Pancreas (tissue), 10 donors: ENCODE measurements around the gene WBP1L. TPM values are rescaled to one million over a fixed set of nuclear protein-coding genes. Genes with fewer than 3 reads are reported as not detected.
"Not testable (repeated sequence)": the region's sequence is repeated elsewhere in the genome, so short reads cannot be mapped to it uniquely, and the experiment has no call there.

Experiments used
- ATAC-seq, 4 donors: fragments of 200-7000 bp; cut with Tn5 transposase; one replicate each; pipeline versions ENCODE4 v1.8.0 to v1.9.1; 2020; ENCODE audit warnings: mild to moderate bottlenecking in 4 of 4, moderate library complexity in 4 of 4
- DNase-seq, 6 donors: peaks; one replicate each; pipeline ENCODE4 v3.0.0-alpha.2; 2020
- FAIRE-seq: peaks from 2 replicates; lab custom pipeline; 2012; peaks lifted over from hg19 to GRCh38; lab: Jason Lieb, UNC
- H3K27ac ChIP-seq, 4 donors: fragments of 200-600 bp; sonication (generic); 1 replicate in 3 of 4; 2 replicates in 1 of 4; pipeline versions ENCODE4 v1.5.0 to v1.8.0; 2020
- H3K27me3 ChIP-seq, 4 donors: fragments of 200-600 bp; one replicate each; pipeline ENCODE4 v1.8.0; 2021
- H3K36me3 ChIP-seq, 3 donors: fragments of 200-600 bp; sonication (generic) in 1 of 3; one replicate each; pipeline versions ENCODE4 v1.5.0 to v1.8.0; 2020 to 2021
- H3K4me1 ChIP-seq, 3 donors: fragments of 200-600 bp; one replicate each; pipeline ENCODE4 v1.8.0; 2021
- H3K4me3 ChIP-seq, 4 donors: fragments of 200-600 bp; sonication (generic) in 2 of 4; one replicate each; pipeline versions ENCODE4 v1.5.0 to v1.8.0; 2020 to 2021
- H3K9me3 ChIP-seq, 4 donors: fragments of 200-600 bp; one replicate each; pipeline ENCODE4 v1.8.0; 2021
- CTCF ChIP-seq, 4 donors: fragments of 200-600 bp; sonication (generic) in 3 of 4; IDR thresholded peaks; one replicate each; pipeline versions ENCODE4 v1.5.0 to v1.8.0; 2021; ENCODE audit warnings: antibody characterized with exemption in 4 of 4
- WGBS, 2 donors: extraction: QIAGEN DNeasy Blood & Tissue Kit; methylation state at CpG; one replicate each; pipeline ENCODE4 v1.1.7; 2013; 5-methylcytosine and 5-hydroxymethylcytosine counted together
- intact Hi-C, 3 donors: fragments of 100-400 bp; cut with DNase I; formaldehyde crosslinking; loops; one replicate each; pipeline versions ENCODE4 v1.11.1 to v1.14.2; 2022
- polyA plus RNA-seq, 2 donors: library from polyadenylated mRNA; stranded (reverse); fragments of 200-250 nt; gene quantifications; one replicate each; pipeline ENCODE4 v1.2.3, GENCODE V29; 2013
- total RNA-seq, 6 donors: library from RNA; stranded (reverse); fragmentation: NEBNext Ultra II Directional in 4 of 6; extraction: Animal tissue kit (Norgen Biotek cat#: 25700) in 4 of 6; gene quantifications; one replicate each; pipeline versions ENCODE4 v1.2.1 to v1.2.4, GENCODE V29; 2021 to 2023
- donor health status: healthy with polysubstance abuse.
- donor health status: DM: no; HTN: no; CAD: no; lungs with moderate emphysema.
- donor health status: DM: no; HTN: no; CAD: no.
- donor health status: control.
- donor health status: control.
- donor health status: Bipolar disorder and iron deficiency.
- donor health status: DM: yes; HTN: yes; CAD: no.
- donor health status: DM: no; HTN: no; CAD: no.
- donor health status: DM: no; HTN: no; CAD: no.
- donor health status: DM: yes; HTN: yes; CAD: no.

Gene WBP1L
- total and polyA plus RNA-seq, 8 donors: 9.0 to 27.3 (median 10.8) TPM

- Histone ChIP-seq H3K9me3 (no peaks in the 10 kb centered on the region), H3K4me1 (peaks cover 0 to 10% (median 5%) of the 10 kb centered on the region in 3 donors), H3K36me3 (no peaks in the 10 kb centered on the region), H3K27ac (peak overlapping the region in 1 of 4 donors; percentile 56), H3K4me3 (no peak overlapping the region), H3K27me3 (no peaks in the 10 kb centered on the region)
- ATAC-seq: no peak
- intact Hi-C loops: no loop called here
- DNase-seq: no peak
- TF ChIP-seq CTCF (IDR thresholded peaks at IDR 0.05): no peak
- no peak for FAIRE-seq
- 55 to 70% methylated on average over 1 of the region's 1 CpG for WGBS, 2 donors
These were observed 10.0 kb downstream of the WBP1L start for GRCh38 chr10:102753718-102754117.

DNA sequence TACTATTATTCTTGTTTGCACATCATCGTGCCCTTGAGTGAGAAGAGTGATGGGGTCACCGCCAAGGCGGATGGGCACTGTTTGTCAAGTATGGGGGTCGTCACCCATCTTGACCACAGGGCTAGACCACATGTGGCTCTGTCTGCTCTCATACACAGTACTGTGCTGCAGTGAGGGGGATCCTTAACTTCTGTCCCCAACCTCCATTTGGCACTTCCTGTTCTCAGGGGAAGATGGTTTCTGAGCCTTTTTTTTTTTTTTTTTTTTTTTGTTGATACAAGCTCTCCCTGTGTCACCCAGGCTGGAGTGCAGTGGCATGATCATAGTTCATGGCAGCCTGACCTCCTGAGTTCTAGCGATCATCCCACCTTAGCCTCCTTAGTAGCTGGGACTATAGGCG lies 13.6 kb downstream of the WBP1L start:
- TF ChIP-seq CTCF (IDR thresholded peaks at IDR 0.05): no peak
- ATAC-seq (no peak), FAIRE-seq (no peak), DNase-seq (no peak)
- Histone ChIP-seq H3K27me3 (no peaks in the 10 kb centered on the region), H3K9me3 (no peaks in the 10 kb centered on the region), H3K4me1 (peaks cover 0 to 10% (median 5%) of the 10 kb centered on the region in 3 donors), H3K36me3 (no peaks in the 10 kb centered on the region), H3K4me3 (no peak overlapping the region), H3K27ac (no peak overlapping the region)
- intact Hi-C loops: no loop called here
- 91 to 96% methylated on average over 6 of the region's 6 CpGs for WGBS, 2 donors

- intact Hi-C loops: no loop called here
These were observed 14.6 kb downstream of the WBP1L start for GRCh38 chr10:102758240-102758932.

GRCh38 chr10:102758933-102759262 lies 15.2 kb downstream of the WBP1L start:
- intact Hi-C loops, H3K27ac ChIP-seq, H3K9me3 ChIP-seq, ATAC-seq, H3K36me3 ChIP-seq, H3K4me1 ChIP-seq, FAIRE-seq, H3K4me3 ChIP-seq, DNase-seq, H3K27me3 ChIP-seq: not testable (repeated sequence)
- 86 to 87% methylated on average over 5 to 6 of the region's 12 CpGs for WGBS, 2 donors

More at GRCh38 chr10:102758240-102758932, 14.6 kb downstream of the WBP1L start:
- no peak for TF ChIP-seq CTCF (IDR thresholded peaks at IDR 0.05)
- Histone ChIP-seq H3K4me1 (peaks cover 0 to 8% (median 3%) of the 10 kb centered on the region in 3 donors), H3K36me3 (no peaks in the 10 kb centered on the region), H3K27me3 (no peaks in the 10 kb centered on the region), H3K27ac (no peak overlapping the region), H3K4me3 (no peak overlapping the region), H3K9me3 (no peaks in the 10 kb centered on the region)
- WGBS, 2 donors: 89 to 95% methylated on average over 9 of the region's 9 CpGs
- DNase-seq (no peak), FAIRE-seq (no peak), ATAC-seq (no peak)

DNA sequence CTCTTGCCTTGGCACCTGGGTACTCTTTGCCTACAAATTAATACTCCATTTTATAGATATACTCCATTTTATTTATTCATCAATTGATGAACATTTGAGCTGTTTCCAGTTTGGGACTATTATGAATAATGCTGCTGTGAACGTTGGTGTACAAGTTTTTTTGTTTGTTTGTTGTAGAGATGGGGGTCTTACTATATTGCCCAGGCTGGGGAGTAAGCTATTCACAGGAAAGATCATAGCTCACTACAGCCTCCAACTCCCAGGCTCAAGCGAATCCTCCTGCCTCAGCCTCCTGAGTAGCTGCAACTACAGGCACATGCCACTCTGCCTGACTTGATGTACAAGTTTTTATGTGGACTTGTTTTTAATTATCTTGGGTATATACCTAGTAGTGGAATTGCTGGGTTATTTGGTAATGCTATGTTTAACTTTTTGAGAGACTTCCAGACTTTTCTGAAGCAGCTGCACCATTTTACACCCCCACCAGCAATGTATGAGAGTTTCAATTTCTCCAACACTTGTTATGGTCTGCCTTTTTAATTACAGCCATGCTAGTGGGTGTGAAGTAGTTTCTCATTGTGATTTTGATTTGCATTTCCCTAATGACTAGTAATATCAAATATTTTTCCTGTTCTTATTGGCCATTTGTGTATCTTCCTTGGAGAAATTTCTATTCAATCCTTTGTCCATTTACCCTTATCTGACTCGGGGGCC lies 15.9 kb downstream of the WBP1L start:
- no peaks in the 10 kb centered on the region for H3K36me3 ChIP-seq
- intact Hi-C loops: no loop called here
- DNase-seq: no peak
- H3K4me3 ChIP-seq: no peak overlapping the region
- H3K27ac ChIP-seq: no peak overlapping the region
- no peaks in the 10 kb centered on the region for H3K4me1 ChIP-seq
- TF ChIP-seq CTCF (IDR thresholded peaks at IDR 0.05): no peak
- no peaks in the 10 kb centered on the region for H3K27me3 ChIP-seq
- WGBS, 2 donors: 88 to 93% methylated on average over 3 of the region's 3 CpGs
- no peaks in the 10 kb centered on the region for H3K9me3 ChIP-seq
- no peak for ATAC-seq
- no peak for FAIRE-seq
